GM12801 (cell line): Measurements from ENCODE around the gene ITPKC.

Source experiments
- CTCF ChIP-seq: IDR thresholded peaks from one replicate; pipeline ENCODE4 v1.5.1; 2011; ENCODE audit warnings: control low read depth; ENCODE audit not compliant: insufficient read length; ENCODE audit errors: extremely low read depth

The ITPKC gene

GRCh38 chr19:40707615-40708014 is 9.3 kb upstream of the ITPKC start:
- TF ChIP-seq CTCF = no peak

GRCh38 chr19:40709817-40710216 is 7.1 kb upstream of the ITPKC start:
- no peak for TF ChIP-seq CTCF

GRCh38 chr19:40713939-40714338 is 3.0 kb upstream of the ITPKC start:
- TF ChIP-seq CTCF = no peak

- no peak for TF ChIP-seq CTCF
Measured at GRCh38 chr19:40714441-40715299, 2.2 kb upstream of the ITPKC start.

- TF ChIP-seq CTCF = no peak
Measured at GRCh38 chr19:40716031-40716481, 856 bp upstream of the ITPKC start.

- no peak for TF ChIP-seq CTCF
Measured at GRCh38 chr19:40717325-40717879, 490 bp downstream of the ITPKC start.

GRCh38 chr19:40717880-40718773 is 1.2 kb downstream of the ITPKC start:
- no peak for TF ChIP-seq CTCF
